ENCODE data around the gene CRYGA. TPM values are rescaled to one million over a fixed set of nuclear protein-coding genes. Genes with fewer than 3 reads are reported as not detected.

The CRYGA gene
- total RNA-seq (not detected), polyA plus RNA-seq (not detected)

DNA sequence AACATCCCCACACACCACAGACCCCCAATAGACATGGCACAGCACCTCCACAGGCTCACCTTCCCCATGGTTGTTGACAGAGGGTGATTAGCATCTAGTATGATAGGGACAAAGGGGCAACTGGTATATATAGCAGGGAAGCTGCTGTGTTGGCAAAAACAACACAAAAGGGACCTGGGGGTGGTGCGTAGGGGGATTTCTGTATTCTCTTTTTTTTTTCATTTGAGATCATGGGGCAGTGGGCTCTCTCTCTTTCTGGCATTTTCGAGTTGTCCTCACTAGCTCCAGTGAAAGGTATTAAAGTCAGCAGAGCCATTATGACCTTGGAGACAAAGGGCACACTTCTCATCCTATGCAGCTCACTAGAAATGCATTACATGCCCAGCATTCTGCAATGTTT is at the start of gene CRYGA:
CRYGA (minus strand) TSS at position 101 of the 400 bp plus-strand sequence; CDS start at position 68, 33 bp downstream.
- CTCF ChIA-PET, result no interaction called here
- POLR2A ChIA-PET, result no interaction called here
- H3K36me3 Mint-ChIP-seq, result no peaks in the 10 kb centered on the region

GRCh38 chr2:208210688-208211451 is 47.5 kb upstream of the CRYGA start:
- no peak overlapping the region for H3K27ac Mint-ChIP-seq
- H3K27me3 Mint-ChIP-seq, result peaks cover 1 to 5% of the 10 kb centered on the region in 2 donors

More for the DNA sequence above, at the start of gene CRYGA:
- Histone ChIP-seq H3K36me3 (ENCODE audit: insufficient read depth, low read length) (no peaks in the 10 kb centered on the region), H3K27ac (ENCODE audit: low read depth, low read length) (no peak within 1 kb of the TSS), H3K4me3 (ENCODE audit: low read length) (no peak within 1 kb of the TSS), H3K9me3 (ENCODE audit: low read length) (no peaks in the 10 kb centered on the region), H3K4me1 (ENCODE audit: insufficient read depth, low read length) (no peaks in the 10 kb centered on the region), H3K27me3 (ENCODE audit: insufficient read depth, low read length, poor library complexity, severe bottlenecking) (no peaks in the 10 kb centered on the region)
- Mint-ChIP-seq H3K4me3 (no peak within 1 kb of the TSS), H3K4me1 (no peaks in the 10 kb centered on the region), H3K9me3 (no peaks in the 10 kb centered on the region), H3K27me3 (peaks cover 2 to 19% of the 10 kb centered on the region in 2 donors), H3K27ac (no peak within 1 kb of the TSS)
- no peak for DNase-seq

DNA sequence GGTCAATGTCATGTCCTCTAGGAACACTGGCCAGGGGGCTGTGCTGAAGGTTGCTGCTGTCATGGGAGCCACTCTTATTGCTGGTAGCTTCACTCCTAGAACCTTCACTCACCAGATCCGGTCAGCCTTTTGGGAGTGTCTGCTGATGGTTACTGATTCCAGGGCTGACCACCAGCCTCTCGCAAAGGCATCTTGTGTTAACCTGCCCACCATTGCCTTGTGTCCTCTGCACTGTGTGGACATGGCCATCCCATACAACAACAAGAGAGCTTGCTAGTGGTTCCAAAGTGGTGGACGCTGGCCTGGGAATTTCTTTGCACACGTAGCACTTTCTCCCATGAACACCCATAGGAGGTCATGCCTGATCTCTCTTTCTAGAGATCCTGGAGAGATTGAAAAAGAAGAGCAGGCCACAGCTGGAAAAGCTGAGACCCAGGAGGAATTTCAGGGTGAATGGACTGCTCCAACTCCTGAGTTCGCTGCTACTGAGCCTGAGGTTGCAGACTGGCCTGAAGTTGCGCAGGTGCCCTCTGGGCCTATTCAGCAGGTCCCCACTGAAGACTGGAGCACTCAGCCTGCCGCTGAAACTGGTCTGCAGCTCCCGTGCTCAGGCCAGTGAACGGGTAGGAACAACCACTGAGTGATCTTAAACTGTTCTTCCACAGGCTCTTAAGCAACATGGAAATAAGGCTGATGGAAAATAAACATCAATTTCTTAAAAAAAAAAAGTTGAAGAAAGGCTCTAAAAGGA is 45.1 kb upstream of the CRYGA start:
- POLR2A ChIA-PET, result no interaction called here
- no peak overlapping the region for H3K27ac ChIP-seq (ENCODE audit: low read depth, low read length)
- CTCF ChIA-PET, result interaction anchor here (1.2 kb wide), 1 partner anchor 33 kb away, joined by 3 read pairs; no protein-coding TSS in a partner anchor

More at GRCh38 chr2:208210688-208211451, 47.5 kb upstream of the CRYGA start:
- H3K4me3 Mint-ChIP-seq, result no peak overlapping the region
- H3K4me3 ChIP-seq (ENCODE audit: low read length), result no peak overlapping the region
- no peaks in the 10 kb centered on the region for H3K4me1 ChIP-seq (ENCODE audit: insufficient read depth, low read length)
- H3K9me3 ChIP-seq (ENCODE audit: low read length), result no peaks in the 10 kb centered on the region
- H3K36me3 Mint-ChIP-seq, result no peaks in the 10 kb centered on the region
- no peaks in the 10 kb centered on the region for H3K36me3 ChIP-seq (ENCODE audit: insufficient read depth, low read length)
- ChIA-PET CTCF (no interaction called here), POLR2A (no interaction called here)
- H3K27ac ChIP-seq (ENCODE audit: low read depth, low read length), result no peak overlapping the region
- H3K9me3 Mint-ChIP-seq, result peaks cover 0 to 2% (median 0%) of the 10 kb centered on the region in 5 donors
- peaks cover 2 to 13% (median 10%) of the 10 kb centered on the region in 3 donors for H3K4me1 Mint-ChIP-seq
- no peaks in the 10 kb centered on the region for H3K27me3 ChIP-seq (ENCODE audit: insufficient read depth, low read length, poor library complexity, severe bottlenecking)
- no peak for DNase-seq

DNA sequence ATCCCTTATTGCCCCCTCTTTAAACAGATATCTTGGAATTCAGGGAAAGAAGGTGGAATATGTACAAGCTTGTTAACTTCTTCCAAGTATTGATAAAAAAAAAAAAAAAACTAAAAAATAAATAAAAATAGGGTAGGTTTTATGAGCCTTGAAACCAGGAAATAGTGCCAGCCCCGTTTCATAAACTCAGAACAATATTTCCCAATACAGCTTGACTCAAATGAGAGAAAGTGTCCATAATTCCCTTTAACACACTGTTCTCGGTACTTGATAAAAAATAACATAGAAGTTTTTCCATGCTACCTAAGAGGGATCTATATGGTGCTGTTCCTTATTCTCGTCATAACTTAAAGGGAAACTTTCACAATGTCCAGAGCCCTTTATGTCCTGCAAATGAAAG is 44.4 kb upstream of the CRYGA start:
- no peaks in the 10 kb centered on the region for H3K36me3 ChIP-seq (ENCODE audit: insufficient read depth, low read length)
- POLR2A ChIA-PET, result no interaction called here
- peaks cover 3 to 5% of the 10 kb centered on the region in 2 donors for H3K27me3 Mint-ChIP-seq
- H3K27me3 ChIP-seq (ENCODE audit: insufficient read depth, low read length, poor library complexity, severe bottlenecking), result no peaks in the 10 kb centered on the region
- H3K36me3 Mint-ChIP-seq, result no peaks in the 10 kb centered on the region
- H3K4me3 Mint-ChIP-seq, result no peak overlapping the region
- CTCF ChIA-PET, result interaction anchor here (1.2 kb wide), 1 partner anchor 32 kb away, joined by 3 read pairs; no protein-coding TSS in a partner anchor
- H3K4me1 Mint-ChIP-seq, result peaks cover 0 to 5% (median under 1%) of the 10 kb centered on the region in 3 donors
- H3K9me3 Mint-ChIP-seq, result peaks cover 0 to 2% (median 0%) of the 10 kb centered on the region in 5 donors
- no peak for DNase-seq
- no peak overlapping the region for H3K4me3 ChIP-seq (ENCODE audit: low read length)
- H3K27ac Mint-ChIP-seq, result no peak overlapping the region
- no peaks in the 10 kb centered on the region for H3K9me3 ChIP-seq (ENCODE audit: low read length)
- H3K27ac ChIP-seq (ENCODE audit: low read depth, low read length), result no peak overlapping the region
- H3K4me1 ChIP-seq (ENCODE audit: insufficient read depth, low read length), result no peaks in the 10 kb centered on the region

More for the DNA sequence above, 45.1 kb upstream of the CRYGA start:
- Histone ChIP-seq H3K4me1 (ENCODE audit: insufficient read depth, low read length) (no peaks in the 10 kb centered on the region), H3K36me3 (ENCODE audit: insufficient read depth, low read length) (no peaks in the 10 kb centered on the region), H3K9me3 (ENCODE audit: low read length) (no peaks in the 10 kb centered on the region), H3K4me3 (ENCODE audit: low read length) (no peak overlapping the region), H3K27me3 (ENCODE audit: insufficient read depth, low read length, poor library complexity, severe bottlenecking) (no peaks in the 10 kb centered on the region)
- Mint-ChIP-seq H3K9me3 (peaks cover 0 to 2% (median 0%) of the 10 kb centered on the region in 5 donors), H3K27ac (no peak overlapping the region), H3K36me3 (no peaks in the 10 kb centered on the region), H3K4me1 (peaks cover 2 to 9% (median 8%) of the 10 kb centered on the region in 3 donors), H3K4me3 (no peak overlapping the region), H3K27me3 (peaks cover 3 to 5% of the 10 kb centered on the region in 2 donors)
- no peak for DNase-seq

DNA sequence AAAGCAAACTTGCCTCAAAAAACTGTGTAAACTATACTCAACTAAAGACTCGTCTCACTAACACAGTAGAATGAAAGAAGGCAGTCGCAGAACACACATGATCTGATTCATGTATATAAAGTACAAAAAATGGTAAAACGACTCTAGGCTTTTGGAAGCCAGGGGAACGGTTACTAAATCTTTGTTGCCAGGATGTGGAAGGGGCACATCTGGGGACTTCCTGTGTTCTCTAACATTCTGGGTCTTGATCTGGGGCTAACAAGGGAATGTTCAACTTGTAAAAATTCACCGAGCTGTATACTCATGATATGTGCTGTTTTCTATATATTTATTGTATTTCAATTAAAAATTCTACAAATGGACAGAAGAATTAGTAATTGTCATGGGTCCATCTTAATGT is 40.8 kb upstream of the CRYGA start:
- Mint-ChIP-seq H3K27me3 (peaks cover 5 to 7% of the 10 kb centered on the region in 2 donors), H3K36me3 (no peaks in the 10 kb centered on the region), H3K9me3 (peaks cover 0 to under 1% (median 0%) of the 10 kb centered on the region in 5 donors), H3K27ac (no peak overlapping the region), H3K4me3 (no peak overlapping the region), H3K4me1 (peaks cover 0 to 5% (median 0%) of the 10 kb centered on the region in 3 donors)
- CTCF ChIA-PET, result no interaction called here
- H3K4me3 ChIP-seq (ENCODE audit: low read length), result no peak overlapping the region
- POLR2A ChIA-PET, result no interaction called here
- DNase-seq, result no peak
- no peaks in the 10 kb centered on the region for H3K27me3 ChIP-seq (ENCODE audit: insufficient read depth, low read length, poor library complexity, severe bottlenecking)
- no peak overlapping the region for H3K27ac ChIP-seq (ENCODE audit: low read depth, low read length)
- no peaks in the 10 kb centered on the region for H3K9me3 ChIP-seq (ENCODE audit: low read length)
- H3K4me1 ChIP-seq (ENCODE audit: insufficient read depth, low read length), result no peaks in the 10 kb centered on the region
- H3K36me3 ChIP-seq (ENCODE audit: insufficient read depth, low read length), result no peaks in the 10 kb centered on the region

DNA sequence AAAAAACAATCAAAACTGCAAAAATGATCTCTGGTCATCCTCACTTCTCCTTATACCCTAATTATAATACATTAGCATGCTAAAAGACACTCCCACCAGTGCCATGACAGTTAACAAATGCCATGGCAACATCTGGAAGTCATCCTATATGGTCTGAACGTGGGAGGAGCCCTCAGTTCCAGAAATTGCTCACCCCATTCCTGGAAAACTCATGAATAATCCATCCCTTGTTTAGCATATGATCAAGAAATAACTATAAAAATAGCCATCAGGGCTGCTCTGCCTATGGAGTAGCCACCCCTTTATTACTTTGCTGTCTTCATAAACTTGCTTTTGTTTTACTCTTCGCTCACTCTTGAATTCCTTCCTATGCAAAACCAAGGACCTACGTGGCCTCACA is 32.1 kb upstream of the CRYGA start:
- Histone ChIP-seq H3K27me3 (ENCODE audit: insufficient read depth, low read length, poor library complexity, severe bottlenecking) (no peaks in the 10 kb centered on the region), H3K27ac (ENCODE audit: low read depth, low read length) (no peak overlapping the region), H3K4me3 (ENCODE audit: low read length) (no peak overlapping the region), H3K9me3 (ENCODE audit: low read length) (no peaks in the 10 kb centered on the region), H3K36me3 (ENCODE audit: insufficient read depth, low read length) (no peaks in the 10 kb centered on the region), H3K4me1 (ENCODE audit: insufficient read depth, low read length) (no peaks in the 10 kb centered on the region)
- no peaks in the 10 kb centered on the region for H3K36me3 Mint-ChIP-seq
- peaks cover 5 to 15% of the 10 kb centered on the region in 2 donors for H3K27me3 Mint-ChIP-seq
- no peaks in the 10 kb centered on the region for H3K4me1 Mint-ChIP-seq
- ChIA-PET POLR2A (no interaction called here), CTCF (no interaction called here)
- H3K4me3 Mint-ChIP-seq, result no peak overlapping the region
- no peak overlapping the region for H3K27ac Mint-ChIP-seq
- no peaks in the 10 kb centered on the region for H3K9me3 Mint-ChIP-seq
- DNase-seq, result no peak

DNA sequence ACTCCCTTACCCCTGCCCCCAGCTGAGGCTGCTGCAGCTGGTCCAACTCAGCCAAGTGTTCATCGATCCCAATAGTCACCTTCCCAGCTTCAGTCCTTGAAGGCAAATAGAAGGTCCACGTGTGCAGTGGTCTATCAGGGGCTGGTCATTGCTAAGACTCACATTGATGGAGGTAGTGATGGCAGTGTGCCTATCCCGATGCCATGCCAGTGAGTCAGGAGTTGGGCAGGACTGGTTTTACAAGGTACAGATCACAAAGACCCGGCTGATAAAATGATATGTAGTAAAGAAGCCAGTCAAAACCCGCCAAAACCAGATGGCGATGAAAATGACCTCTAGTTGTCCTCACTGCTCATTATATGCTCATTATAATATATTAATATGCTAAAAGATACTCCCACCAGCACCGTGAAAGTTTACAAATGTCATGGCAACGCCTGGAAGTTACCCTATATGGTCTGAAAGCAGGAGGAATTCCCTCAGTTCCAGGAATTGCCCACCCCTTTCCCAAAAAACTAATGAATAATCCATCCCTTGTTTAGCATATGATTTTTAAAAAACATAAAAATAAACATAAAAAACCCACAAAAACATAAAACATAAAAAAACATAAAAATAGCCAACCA is 29.3 kb upstream of the CRYGA start:
- no peaks in the 10 kb centered on the region for H3K4me1 ChIP-seq (ENCODE audit: insufficient read depth, low read length)
- H3K36me3 Mint-ChIP-seq, result no peaks in the 10 kb centered on the region
- POLR2A ChIA-PET, result no interaction called here
- H3K27ac Mint-ChIP-seq, result no peak overlapping the region
- no peak overlapping the region for H3K4me3 Mint-ChIP-seq
- DNase-seq, result no peak
- no peaks in the 10 kb centered on the region for H3K36me3 ChIP-seq (ENCODE audit: insufficient read depth, low read length)
- H3K27me3 Mint-ChIP-seq, result peaks cover 4% of the 10 kb centered on the region in 2 donors
- H3K4me1 Mint-ChIP-seq, result no peaks in the 10 kb centered on the region
- H3K4me3 ChIP-seq (ENCODE audit: low read length), result no peak overlapping the region
- H3K9me3 Mint-ChIP-seq, result no peaks in the 10 kb centered on the region
- no peaks in the 10 kb centered on the region for H3K9me3 ChIP-seq (ENCODE audit: low read length)
- H3K27me3 ChIP-seq (ENCODE audit: insufficient read depth, low read length, poor library complexity, severe bottlenecking), result no peaks in the 10 kb centered on the region
- H3K27ac ChIP-seq (ENCODE audit: low read depth, low read length), result no peak overlapping the region
- CTCF ChIA-PET, result interaction anchor here (1.2 kb wide), 1 partner anchor 17 kb away, joined by 6 read pairs; no protein-coding TSS in a partner anchor
